HUES48 (cell line): ENCODE measurements around the gene TACR2.

Experiments
- H3K27ac ChIP-seq: one replicate; pipeline ENCODE4 v1.7.0; 2013; ENCODE audit warnings: low read depth, low read length, inconsistent platforms
- H3K27me3 ChIP-seq: 2 replicates; pipeline ENCODE4 v1.6.1; 2013; ENCODE audit warnings: mild to moderate bottlenecking, low read length; ENCODE audit not compliant: control insufficient read depth, insufficient read depth
- H3K36me3 ChIP-seq: 2 replicates; pipeline ENCODE4 v1.6.1; 2013; ENCODE audit warnings: low read length; ENCODE audit not compliant: control insufficient read depth, insufficient read depth
- H3K4me1 ChIP-seq: 2 replicates; pipeline ENCODE4 v1.6.1; 2013; ENCODE audit warnings: mild to moderate bottlenecking, low read length; ENCODE audit not compliant: control insufficient read depth, insufficient read depth
- H3K4me3 ChIP-seq: 2 replicates; pipeline ENCODE4 v1.5.1; 2013; ENCODE audit warnings: mild to moderate bottlenecking, low read depth, low read length
- H3K9ac ChIP-seq: 2 replicates; pipeline ENCODE4 v1.6.1; 2013; ENCODE audit warnings: mild to moderate bottlenecking, low read depth, low read length, moderate library complexity
- H3K9me3 ChIP-seq: 2 replicates; pipeline ENCODE4 v1.6.1; 2013; ENCODE audit warnings: low read length; ENCODE audit not compliant: control insufficient read depth, insufficient read depth

The TACR2 gene

DNA sequence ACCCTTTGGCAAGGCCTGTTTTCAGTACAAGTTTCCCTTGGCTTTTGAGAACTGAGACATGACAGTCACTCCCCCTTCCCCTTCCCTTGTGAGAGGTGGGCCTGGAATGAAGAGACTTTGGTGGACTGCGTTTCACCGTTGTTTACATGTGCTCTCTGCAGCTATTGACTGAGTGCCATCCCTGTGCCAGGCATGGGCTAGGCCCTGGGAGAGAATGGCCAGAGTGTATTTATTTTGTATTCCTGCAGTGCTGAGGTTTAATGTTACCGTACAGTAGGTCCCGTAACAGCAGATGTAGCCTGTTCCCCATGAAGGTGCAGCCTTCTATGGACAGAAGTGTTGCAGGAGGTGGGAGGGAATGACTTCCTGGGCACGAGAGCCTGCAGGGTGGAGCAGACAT is 50.0 kb downstream of the TACR2 start:
- H3K9me3 ChIP-seq = no peaks in the 10 kb centered on the region
- no peaks in the 10 kb centered on the region for H3K27me3 ChIP-seq
- no peaks in the 10 kb centered on the region; the same call in 1 of the 2 replicates for H3K4me1 ChIP-seq
- no peak overlapping the region for H3K4me3 ChIP-seq
- H3K36me3 ChIP-seq = peaks cover 82% of the 10 kb centered on the region
- no peak overlapping the region for H3K27ac ChIP-seq
- no peak overlapping the region for H3K9ac ChIP-seq

DNA sequence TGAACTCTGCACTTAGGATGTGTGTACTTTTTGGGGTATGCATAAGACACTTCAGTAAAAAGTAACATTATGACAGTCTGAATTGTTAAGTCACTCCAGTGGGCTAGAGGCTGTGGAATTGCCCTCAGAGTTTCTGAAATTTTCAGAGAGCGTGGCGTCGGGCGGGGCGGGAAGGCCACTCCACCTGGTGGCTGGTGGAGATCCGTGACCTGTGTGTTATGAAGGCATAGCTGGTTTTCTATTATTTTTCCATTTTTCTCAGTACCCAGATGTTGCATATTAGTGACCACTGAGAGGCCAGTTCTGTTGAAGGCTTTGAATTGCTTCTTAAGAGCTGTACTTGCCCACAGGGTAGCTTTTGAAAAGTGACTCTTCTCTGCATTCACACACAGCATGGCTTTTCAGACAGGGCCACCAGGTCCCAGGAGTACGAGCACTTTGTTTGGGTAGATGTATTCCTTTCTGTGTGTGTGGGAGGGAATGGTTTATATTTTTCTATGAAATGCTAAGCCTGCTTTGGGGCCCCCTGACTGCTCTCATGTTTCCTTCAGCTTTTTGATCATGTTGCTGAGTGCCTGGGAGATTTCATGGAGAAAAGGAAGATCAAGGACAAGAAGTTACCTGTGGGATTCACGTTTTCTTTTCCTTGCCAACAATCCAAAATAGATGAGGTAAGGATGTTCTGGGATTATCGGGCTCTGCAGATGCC is 52.3 kb downstream of the TACR2 start:
- H3K9ac ChIP-seq = no peak overlapping the region
- H3K4me1 ChIP-seq = peaks cover 6% of the 10 kb centered on the region; the same call in 1 of the 2 replicates
- no peaks in the 10 kb centered on the region for H3K9me3 ChIP-seq
- no peak overlapping the region for H3K27ac ChIP-seq
- peaks cover 82% of the 10 kb centered on the region for H3K36me3 ChIP-seq
- no peaks in the 10 kb centered on the region for H3K27me3 ChIP-seq
- no peak overlapping the region for H3K4me3 ChIP-seq

DNA sequence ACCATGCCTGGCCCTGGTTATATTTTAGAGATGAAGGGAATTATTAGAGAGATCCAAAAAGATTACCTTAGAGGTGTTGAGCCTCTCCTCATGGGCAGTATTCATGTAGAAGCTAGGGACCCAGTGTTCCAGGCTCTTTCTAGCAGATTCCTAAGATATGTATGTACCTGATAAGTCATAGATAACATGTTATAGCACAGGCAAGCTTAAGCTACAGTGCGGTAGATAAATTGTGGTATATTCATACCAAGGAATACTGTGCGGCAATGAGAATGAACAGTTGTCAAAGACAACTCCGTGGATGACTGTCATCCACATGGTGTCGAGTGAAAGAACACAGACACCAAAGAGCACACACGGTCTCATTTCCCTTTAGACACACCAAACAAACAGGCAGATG is 53.1 kb downstream of the TACR2 start:
- Histone ChIP-seq H3K27ac (no peak overlapping the region), H3K36me3 (peaks cover 75% of the 10 kb centered on the region), H3K27me3 (no peaks in the 10 kb centered on the region), H3K4me3 (no peak overlapping the region), H3K4me1 (peaks cover 10% of the 10 kb centered on the region; the same call in 1 of the 2 replicates), H3K9me3 (no peaks in the 10 kb centered on the region), H3K9ac (no peak overlapping the region)

DNA sequence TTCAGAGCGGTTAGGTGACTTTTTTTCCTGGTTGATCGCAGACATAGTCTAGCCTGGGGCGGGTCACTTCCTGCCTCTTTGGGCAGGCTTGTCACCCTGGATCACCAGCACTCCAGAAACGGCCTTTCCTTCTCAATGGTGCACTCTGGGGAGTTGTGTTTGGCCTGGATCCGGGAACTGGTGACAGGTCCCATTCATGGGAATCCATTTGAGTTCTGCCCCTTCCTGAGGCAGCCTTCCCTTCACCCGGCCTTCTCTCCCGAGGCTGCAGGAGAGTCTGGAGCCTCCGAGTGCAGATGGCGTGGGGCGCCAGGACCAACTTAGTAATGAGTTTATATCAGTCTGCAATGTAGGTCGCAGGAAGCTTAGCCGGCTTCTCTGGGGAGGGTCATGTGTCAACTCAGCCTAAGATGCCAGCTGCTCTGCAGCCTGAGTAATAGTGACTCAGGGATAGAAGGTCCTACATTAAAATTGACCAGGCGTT is 54.2 kb downstream of the TACR2 start:
- Histone ChIP-seq H3K27me3 (no peaks in the 10 kb centered on the region), H3K9ac (no peak overlapping the region), H3K9me3 (no peaks in the 10 kb centered on the region), H3K4me1 (peaks cover 10% of the 10 kb centered on the region; the same call in 1 of the 2 replicates), H3K36me3 (peaks cover 65% of the 10 kb centered on the region), H3K27ac (no peak overlapping the region), H3K4me3 (no peak overlapping the region)

DNA sequence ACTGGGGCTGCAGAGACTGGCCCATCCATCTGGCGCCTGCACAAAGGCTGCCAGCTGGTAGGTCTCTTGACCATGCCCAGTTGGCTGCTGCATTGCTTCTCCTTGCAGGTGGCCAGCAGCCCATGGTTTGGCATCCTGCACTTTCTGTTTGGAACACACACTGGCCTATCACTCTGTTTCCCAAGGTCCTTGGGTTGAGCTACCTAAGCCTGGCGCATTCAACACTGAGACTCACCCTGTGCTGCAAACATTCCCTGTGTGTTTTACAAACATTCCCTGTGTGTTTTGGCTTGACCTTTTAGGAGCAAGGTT is 55.5 kb downstream of the TACR2 start:
- Histone ChIP-seq H3K9me3 (no peaks in the 10 kb centered on the region), H3K27ac (no peak overlapping the region), H3K4me3 (no peak overlapping the region), H3K27me3 (no peaks in the 10 kb centered on the region), H3K4me1 (peaks cover 10% of the 10 kb centered on the region; the same call in 1 of the 2 replicates), H3K9ac (no peak overlapping the region), H3K36me3 (peaks cover 53% of the 10 kb centered on the region)

DNA sequence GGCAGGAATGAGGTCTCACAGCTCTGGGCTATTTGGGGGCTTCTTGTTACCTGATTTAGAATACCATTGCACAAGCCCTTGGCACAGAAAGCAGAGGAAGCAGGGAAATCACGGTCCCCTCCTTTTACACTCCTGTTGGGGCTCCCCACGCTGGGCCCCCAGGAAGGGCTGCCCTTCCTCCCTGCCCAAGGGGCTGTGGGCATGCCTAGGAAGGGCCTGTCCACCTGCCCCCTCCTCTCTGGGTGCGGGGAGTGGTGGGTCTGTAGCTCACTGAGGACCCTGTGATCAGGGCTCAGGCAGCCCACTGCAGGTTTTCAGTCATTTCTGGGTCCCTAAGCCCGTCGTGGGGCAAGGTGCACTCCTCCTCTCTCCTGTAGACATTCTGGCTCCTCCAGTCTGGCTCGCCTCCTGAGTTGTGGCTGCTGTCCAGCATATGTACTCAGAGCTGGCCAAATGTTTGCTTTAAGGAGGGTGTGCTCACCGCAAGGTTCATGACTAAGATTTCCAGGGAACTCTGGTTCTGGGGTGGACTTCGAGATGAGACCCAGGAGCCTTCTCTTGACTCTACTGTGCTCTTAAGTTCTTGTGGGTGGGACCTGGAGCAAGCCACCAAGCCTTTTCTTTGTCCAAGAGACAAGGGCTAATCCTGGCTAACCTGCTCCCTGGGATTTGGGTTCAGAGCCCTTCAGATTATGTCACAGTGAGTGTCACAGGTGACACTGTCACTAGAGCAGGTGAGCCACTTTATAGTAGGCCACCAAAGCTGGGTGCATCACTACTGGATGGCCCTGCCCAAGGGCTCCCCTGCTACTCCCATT is 56.0 kb downstream of the TACR2 start:
- no peaks in the 10 kb centered on the region for H3K9me3 ChIP-seq
- H3K4me3 ChIP-seq = no peak overlapping the region
- peaks cover 10% of the 10 kb centered on the region; the same call in 1 of the 2 replicates for H3K4me1 ChIP-seq
- H3K9ac ChIP-seq = no peak overlapping the region
- peaks cover 50% of the 10 kb centered on the region for H3K36me3 ChIP-seq
- no peaks in the 10 kb centered on the region for H3K27me3 ChIP-seq
- no peak overlapping the region for H3K27ac ChIP-seq

DNA sequence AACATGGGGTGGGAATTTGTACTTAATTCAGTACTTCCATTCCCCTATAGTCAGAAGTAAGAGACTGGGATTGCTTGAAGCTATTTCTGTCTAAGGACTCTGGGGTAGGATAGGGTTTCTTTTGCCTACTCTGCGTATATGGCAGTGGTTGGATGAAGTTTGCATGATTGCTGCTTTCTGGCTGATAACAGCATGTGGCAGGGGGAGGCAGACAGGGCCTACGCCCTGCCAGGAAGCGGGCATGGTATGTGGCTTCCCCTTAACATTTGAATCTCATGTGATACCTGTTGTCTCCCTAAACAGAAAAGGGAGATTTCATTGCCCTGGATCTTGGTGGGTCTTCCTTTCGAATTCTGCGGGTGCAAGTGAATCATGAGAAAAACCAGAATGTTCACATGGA is 57.1 kb downstream of the TACR2 start:
- H3K4me1 ChIP-seq = peaks cover 10% of the 10 kb centered on the region; the same call in 1 of the 2 replicates
- H3K27ac ChIP-seq = no peak overlapping the region
- H3K4me3 ChIP-seq = no peak overlapping the region
- no peaks in the 10 kb centered on the region for H3K27me3 ChIP-seq
- H3K9ac ChIP-seq = no peak overlapping the region
- H3K9me3 ChIP-seq = no peaks in the 10 kb centered on the region
- H3K36me3 ChIP-seq = peaks cover 39% of the 10 kb centered on the region

DNA sequence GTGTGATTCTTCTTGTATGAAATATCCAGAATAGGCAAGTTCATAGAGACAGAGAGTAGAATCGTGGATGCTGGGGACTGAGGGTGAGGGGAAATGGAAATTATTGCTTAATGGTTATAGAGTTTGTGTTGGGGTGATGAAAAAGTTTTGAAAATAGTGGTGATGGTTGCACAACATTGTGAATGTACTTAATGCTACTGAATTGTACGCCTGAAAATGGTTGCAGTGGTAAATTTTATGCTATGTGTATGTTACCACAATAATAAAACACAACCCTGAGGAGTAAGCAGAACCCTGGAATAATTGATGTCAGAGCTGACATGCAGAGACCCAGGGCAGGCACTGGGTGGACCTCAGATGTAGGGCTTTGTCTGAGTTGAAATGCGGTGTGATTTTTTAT is 57.6 kb downstream of the TACR2 start:
- Histone ChIP-seq H3K9me3 (no peaks in the 10 kb centered on the region), H3K36me3 (peaks cover 36% of the 10 kb centered on the region), H3K4me3 (no peak overlapping the region), H3K4me1 (peaks cover 10% of the 10 kb centered on the region; the same call in 1 of the 2 replicates), H3K27me3 (no peaks in the 10 kb centered on the region), H3K9ac (no peak overlapping the region), H3K27ac (no peak overlapping the region)

DNA sequence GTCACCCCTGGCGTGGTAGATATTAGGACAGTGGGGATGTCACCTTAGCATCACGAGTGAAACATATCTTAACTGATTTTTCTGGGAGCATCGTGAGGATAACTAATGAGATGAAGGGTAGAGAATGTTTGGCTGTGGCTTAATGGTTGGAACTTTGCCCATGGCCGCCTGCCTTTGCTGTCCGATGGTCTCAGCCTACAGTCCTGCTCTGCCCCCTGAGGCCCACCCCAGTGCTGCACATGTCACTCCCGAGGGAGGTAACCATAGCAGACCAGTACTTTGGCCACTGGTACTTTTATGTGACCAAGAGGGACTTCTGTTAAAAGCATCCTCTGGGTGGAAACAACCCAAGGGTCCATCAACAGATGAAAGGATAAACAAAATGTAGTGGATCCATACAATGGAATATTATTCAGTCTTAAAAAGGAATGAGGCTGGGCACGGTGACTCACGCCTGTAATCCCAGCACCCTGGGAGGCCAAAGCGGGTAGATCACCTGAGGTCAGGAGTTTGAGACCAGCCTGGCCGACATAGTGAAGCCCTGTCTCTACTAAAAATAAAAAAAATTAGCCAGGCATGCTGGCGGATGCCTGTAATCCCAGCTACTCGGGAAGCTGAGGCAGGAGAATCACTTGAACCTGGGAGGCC is 58.4 kb downstream of the TACR2 start:
- peaks cover 10% of the 10 kb centered on the region; the same call in 1 of the 2 replicates for H3K4me1 ChIP-seq
- H3K27me3 ChIP-seq = no peaks in the 10 kb centered on the region
- H3K9ac ChIP-seq = no peak overlapping the region
- H3K4me3 ChIP-seq = no peak overlapping the region
- H3K27ac ChIP-seq = no peak overlapping the region
- H3K9me3 ChIP-seq = no peaks in the 10 kb centered on the region
- H3K36me3 ChIP-seq = peaks cover 27% of the 10 kb centered on the region

DNA sequence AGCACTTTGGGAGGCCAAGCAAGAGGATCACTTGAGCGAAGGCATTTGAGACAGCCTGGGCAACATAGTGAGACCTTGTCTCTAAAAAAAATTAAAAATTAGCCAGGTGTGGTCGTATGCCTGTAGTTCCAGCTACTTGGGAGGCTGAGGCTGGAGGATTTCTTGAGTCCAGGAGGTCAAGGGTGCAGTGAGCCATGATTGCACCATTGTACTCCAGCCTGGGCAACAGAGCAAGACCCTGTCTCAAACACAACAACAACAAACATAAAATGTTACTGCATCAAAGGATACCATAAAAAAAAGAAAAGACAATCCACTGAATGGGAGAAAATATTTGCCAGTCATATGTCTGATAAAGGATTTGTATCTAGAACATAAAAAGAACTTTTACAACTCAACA is 60.5 kb downstream of the TACR2 start:
- H3K4me1 ChIP-seq = peaks cover 14% of the 10 kb centered on the region; the same call in 1 of the 2 replicates
- no peak overlapping the region for H3K27ac ChIP-seq
- no peaks in the 10 kb centered on the region for H3K9me3 ChIP-seq
- no peak overlapping the region for H3K4me3 ChIP-seq
- H3K9ac ChIP-seq = no peak overlapping the region
- no peaks in the 10 kb centered on the region for H3K27me3 ChIP-seq
- peaks cover 16% of the 10 kb centered on the region for H3K36me3 ChIP-seq
